Chondrocyte (in vitro differentiated cells): ENCODE results near the gene TMEFF2. TPM values are rescaled to one million over a fixed set of nuclear protein-coding genes. Genes with fewer than 3 reads are reported as not detected.
A peak's percentile ranks its signal among the peaks of the same experiment; 100 is the strongest.

Source experiments
- DNase-seq: peaks from one replicate; pipeline ENCODE4 v3.0.0; 2021; ENCODE audit warnings: mixed read lengths, low spot score
- H3K27ac Mint-ChIP-seq: one replicate; pipeline ENCODE4 v1.8.0; 2021; ENCODE audit warnings: mild to moderate bottlenecking, moderate library complexity, mixed read lengths; ENCODE audit not compliant: unreplicated experiment
- H3K27me3 Mint-ChIP-seq: 2 replicates; pipeline ENCODE4 v1.8.0; 2021; ENCODE audit warnings: low read depth, mixed read lengths
- H3K36me3 Mint-ChIP-seq: 2 replicates; pipeline ENCODE4 v1.8.0; 2021; ENCODE audit warnings: low read depth, mixed read lengths
- H3K4me1 Mint-ChIP-seq: 2 replicates; pipeline ENCODE4 v1.8.0; 2021; ENCODE audit warnings: low read depth, mild to moderate bottlenecking, mixed read lengths
- H3K4me3 Mint-ChIP-seq: one replicate; pipeline ENCODE4 v1.8.0; 2021; ENCODE audit warnings: mild to moderate bottlenecking, moderate library complexity, mixed read lengths; ENCODE audit not compliant: unreplicated experiment
- H3K9me3 Mint-ChIP-seq: 2 replicates; pipeline ENCODE4 v1.8.0; 2021; ENCODE audit warnings: low read depth, mixed read lengths
- total RNA-seq: library from RNA; stranded (reverse); gene quantifications from 3 replicates; pipeline ENCODE4 v1.2.1, GENCODE V29; 2021
- TF ChIP-seq, protein P1 (sequence below): fragments of 200-600 bp; sonication (generic); IDR thresholded peaks from 2 replicates; pipeline ENCODE4 v1.5.0; 2021; ENCODE audit warnings: antibody characterized with exemption, mild to moderate bottlenecking, moderate library complexity

TMEFF2 gene
- total RNA-seq, 1 donor from 2014 or later, result 1.5 TPM

DNA sequence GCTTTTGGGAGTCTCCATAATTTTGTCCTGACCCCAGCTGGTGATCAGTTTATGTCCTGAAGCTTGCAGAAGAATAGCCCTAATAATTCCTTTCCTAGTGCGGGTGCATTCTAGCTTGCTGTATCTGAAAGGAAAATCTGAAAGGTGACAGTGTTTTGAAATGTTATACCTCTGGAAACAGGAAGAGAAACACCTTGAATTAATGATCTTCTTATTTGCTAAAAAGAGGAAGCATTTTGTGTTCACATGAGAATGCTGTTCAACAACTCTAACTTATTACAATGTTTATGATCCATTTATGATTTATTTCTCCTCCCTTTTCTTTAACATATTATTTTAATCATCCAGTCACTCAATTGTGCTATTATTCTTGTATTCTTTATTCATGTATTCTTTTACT is 280.9 kb downstream of the TMEFF2 start:
- Mint-ChIP-seq H3K36me3 (no peaks in the 10 kb centered on the region), H3K27ac (no peak overlapping the region), H3K9me3 (no peaks in the 10 kb centered on the region), H3K4me3 (no peak overlapping the region), H3K4me1 (peaks cover 14% of the 10 kb centered on the region), H3K27me3 (no peaks in the 10 kb centered on the region)
- DNase-seq, result no peak
- TF ChIP-seq, protein P1, sequence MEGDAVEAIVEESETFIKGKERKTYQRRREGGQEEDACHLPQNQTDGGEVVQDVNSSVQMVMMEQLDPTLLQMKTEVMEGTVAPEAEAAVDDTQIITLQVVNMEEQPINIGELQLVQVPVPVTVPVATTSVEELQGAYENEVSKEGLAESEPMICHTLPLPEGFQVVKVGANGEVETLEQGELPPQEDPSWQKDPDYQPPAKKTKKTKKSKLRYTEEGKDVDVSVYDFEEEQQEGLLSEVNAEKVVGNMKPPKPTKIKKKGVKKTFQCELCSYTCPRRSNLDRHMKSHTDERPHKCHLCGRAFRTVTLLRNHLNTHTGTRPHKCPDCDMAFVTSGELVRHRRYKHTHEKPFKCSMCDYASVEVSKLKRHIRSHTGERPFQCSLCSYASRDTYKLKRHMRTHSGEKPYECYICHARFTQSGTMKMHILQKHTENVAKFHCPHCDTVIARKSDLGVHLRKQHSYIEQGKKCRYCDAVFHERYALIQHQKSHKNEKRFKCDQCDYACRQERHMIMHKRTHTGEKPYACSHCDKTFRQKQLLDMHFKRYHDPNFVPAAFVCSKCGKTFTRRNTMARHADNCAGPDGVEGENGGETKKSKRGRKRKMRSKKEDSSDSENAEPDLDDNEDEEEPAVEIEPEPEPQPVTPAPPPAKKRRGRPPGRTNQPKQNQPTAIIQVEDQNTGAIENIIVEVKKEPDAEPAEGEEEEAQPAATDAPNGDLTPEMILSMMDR, result no peak

DNA sequence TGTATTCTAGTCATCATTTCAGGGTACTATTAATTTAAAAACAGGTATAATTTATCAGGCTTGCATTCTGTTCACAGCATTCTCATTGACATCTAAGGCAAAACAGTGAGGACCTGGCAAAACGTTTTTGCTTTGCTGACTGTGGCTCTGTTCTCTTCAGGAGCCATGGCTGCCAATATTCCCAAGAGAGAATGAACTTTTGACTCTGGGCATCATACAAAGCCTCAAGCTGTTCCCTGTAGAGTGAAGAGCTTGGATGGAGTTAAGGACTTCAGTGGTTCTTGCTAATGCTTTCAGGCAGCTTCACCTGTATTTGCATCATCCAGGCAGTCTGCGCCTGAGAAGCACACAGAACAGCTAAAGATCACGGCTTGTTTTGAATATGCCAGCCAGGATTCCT is 282.0 kb downstream of the TMEFF2 start:
- Mint-ChIP-seq H3K27ac (no peak overlapping the region), H3K4me1 (peaks cover 7% of the 10 kb centered on the region), H3K4me3 (no peak overlapping the region), H3K36me3 (no peaks in the 10 kb centered on the region), H3K9me3 (no peaks in the 10 kb centered on the region), H3K27me3 (no peaks in the 10 kb centered on the region)
- TF ChIP-seq, protein P1, result no peak
- no peak for DNase-seq

DNA sequence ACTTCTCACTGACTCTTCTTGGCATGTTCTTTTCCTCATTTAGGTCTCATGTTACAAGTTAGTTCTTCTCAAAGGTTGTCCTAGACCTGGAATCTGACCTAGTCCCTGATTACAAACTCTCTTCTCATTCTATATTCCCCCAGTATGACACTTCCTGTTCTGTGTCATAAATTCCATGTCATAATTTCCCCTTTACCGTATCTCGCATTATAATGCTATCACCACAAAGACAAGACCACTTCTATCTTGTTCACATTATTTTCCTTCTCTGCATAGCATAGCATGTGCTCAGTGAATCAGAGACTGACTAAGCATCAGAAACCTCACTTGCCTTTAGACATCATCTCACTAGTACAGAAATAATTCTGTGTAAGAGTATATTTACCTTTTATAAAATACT is 284.2 kb downstream of the TMEFF2 start:
- Mint-ChIP-seq H3K4me1 (peaks cover 7% of the 10 kb centered on the region), H3K27me3 (no peaks in the 10 kb centered on the region), H3K36me3 (no peaks in the 10 kb centered on the region), H3K4me3 (no peak overlapping the region), H3K27ac (peak overlapping the region; percentile 56), H3K9me3 (no peaks in the 10 kb centered on the region)
- TF ChIP-seq, protein P1, result no peak
- no peak for DNase-seq

DNA sequence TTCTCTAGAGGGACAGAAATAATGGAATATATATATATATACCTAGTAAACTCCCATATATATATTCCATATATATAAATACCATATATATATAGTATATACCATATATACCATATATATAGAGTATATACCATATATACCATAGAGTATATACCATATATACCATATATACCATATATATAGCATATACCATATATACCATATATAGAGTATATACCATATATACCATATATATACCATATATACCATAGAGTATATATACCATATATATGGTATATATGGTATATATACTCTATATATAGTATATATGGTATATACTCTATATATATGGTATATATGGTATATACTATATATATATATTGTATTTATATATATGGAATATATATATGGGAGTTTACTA is 285.9 kb downstream of the TMEFF2 start:
- H3K27ac Mint-ChIP-seq, result no peak overlapping the region
- H3K4me3 Mint-ChIP-seq, result no peak overlapping the region
- no peaks in the 10 kb centered on the region for H3K27me3 Mint-ChIP-seq
- H3K36me3 Mint-ChIP-seq, result no peaks in the 10 kb centered on the region
- TF ChIP-seq, protein P1, result no peak
- H3K9me3 Mint-ChIP-seq, result no peaks in the 10 kb centered on the region
- peaks cover 7% of the 10 kb centered on the region for H3K4me1 Mint-ChIP-seq
- DNase-seq, result no peak

DNA sequence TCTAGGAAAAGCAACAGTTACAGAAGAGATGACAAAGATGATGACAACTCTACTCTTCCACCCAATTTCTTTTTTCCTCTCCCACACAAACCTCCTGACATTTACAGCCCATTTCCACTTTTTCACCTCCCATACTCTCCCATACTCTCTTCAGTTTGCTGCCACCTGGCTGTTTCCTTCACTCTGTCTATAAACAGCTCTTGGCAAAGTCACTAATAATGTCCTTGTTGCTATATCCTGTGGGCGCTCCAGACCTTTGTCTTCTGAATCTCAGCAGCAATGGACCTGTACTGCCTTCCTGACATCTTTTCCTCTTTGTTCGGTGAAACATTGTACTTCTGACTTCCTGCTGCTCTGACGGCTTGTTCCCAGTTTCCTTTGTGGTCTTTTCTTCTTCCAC is 287.2 kb downstream of the TMEFF2 start:
- Mint-ChIP-seq H3K36me3 (no peaks in the 10 kb centered on the region), H3K4me1 (peaks cover 7% of the 10 kb centered on the region), H3K4me3 (no peak overlapping the region), H3K27me3 (no peaks in the 10 kb centered on the region), H3K27ac (no peak overlapping the region), H3K9me3 (no peaks in the 10 kb centered on the region)
- no peak for DNase-seq
- TF ChIP-seq, protein P1, result peak; percentile 18
